Left colon (tissue), 2 donors: ENCODE results near the gene KIZ. TPM values are rescaled to one million over a fixed set of nuclear protein-coding genes. Genes with fewer than 3 reads are reported as not detected.

ENCODE experiments used
- ATAC-seq: fragments of 200-7000 bp; cut with Tn5 transposase; one replicate; pipeline ENCODE4 v1.9.1; 2020; ENCODE audit warnings: mild to moderate bottlenecking, moderate library complexity
- DNase-seq, 2 donors: peaks; one replicate each; pipeline ENCODE4 v3.0.0-alpha.2; 2020
- intact Hi-C, 2 donors: fragments of 100-400 bp; cut with DNase I in 1 of 2; cut with micrococcal nuclease in 1 of 2; formaldehyde crosslinking; loops; one replicate each; pipeline versions ENCODE4 v1.11.2 to v1.14.0; 2022; cut with DNase I, micrococcal nuclease
- long read RNA-seq: library from polyadenylated mRNA; unstranded; transcript quantifications from one replicate; pipeline ENCODE4 v2.0.0, GENCODE V29; 2021
- total RNA-seq, 2 donors: library from RNA; stranded (reverse); fragmentation: NEBNext Ultra II Directional; extraction: Animal tissue kit (Norgen Biotek cat#: 25700); gene quantifications; one replicate each; pipeline ENCODE4 v1.2.1, GENCODE V29; 2021
- donor health status: DM: no; HTN: no; CAD: no.
- donor health status: DM: yes; HTN: yes; CAD: no.

The KIZ gene
- total RNA-seq = 10 to 100 TPM; 10.0 to 23.4 TPM
- long read RNA-seq, partial matches to known transcripts = 1 of 4 reads
- long read RNA-seq, other reads (novel, unspliced or antisense) = 2 of 4 reads

DNA sequence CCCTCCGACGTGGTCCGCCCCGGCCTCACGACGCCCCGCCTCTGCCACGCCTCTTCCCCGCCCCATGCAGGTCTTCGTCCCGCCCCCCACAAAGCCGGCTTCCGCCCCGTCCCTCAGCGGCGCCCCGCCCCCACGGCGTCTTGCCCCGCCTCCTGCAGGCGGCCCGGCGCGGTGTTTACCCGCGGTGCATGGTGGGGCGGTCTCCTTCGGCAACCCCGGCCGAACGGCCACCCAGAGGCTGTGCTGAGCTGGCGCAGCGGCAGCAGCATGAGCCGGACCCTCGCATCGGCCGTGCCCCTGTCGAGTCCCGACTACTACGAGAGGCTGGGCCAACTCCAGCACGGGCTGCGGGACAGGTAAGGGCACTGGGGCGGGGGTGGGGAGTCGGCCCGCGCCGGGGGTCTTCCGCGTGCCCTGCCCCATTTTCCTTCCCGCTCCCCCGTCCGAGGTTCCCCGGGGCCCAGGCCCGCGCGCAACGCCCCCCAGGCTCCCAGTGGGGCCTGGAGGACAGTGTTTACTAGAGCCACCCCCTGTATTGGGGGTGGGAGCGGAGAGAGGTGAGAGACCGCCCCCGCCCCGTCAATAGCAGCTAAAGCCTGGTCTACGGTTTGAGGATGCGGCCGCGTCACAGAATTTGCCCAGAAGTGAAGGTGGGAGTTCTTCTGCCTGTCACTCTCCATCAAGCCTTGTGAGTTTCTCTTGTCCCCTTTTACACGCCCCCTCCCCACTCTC is at the start of gene KIZ:
Gene KIZ, plus strand, starts transcription at position 234 of the 732 bp plus-strand sequence. Its CDS starts 34 bp downstream, at position 268.
- intact Hi-C loops = no loop called here
- DNase-seq = peak; percentile 94 to 98
- peak; percentile 98 for ATAC-seq

DNA sequence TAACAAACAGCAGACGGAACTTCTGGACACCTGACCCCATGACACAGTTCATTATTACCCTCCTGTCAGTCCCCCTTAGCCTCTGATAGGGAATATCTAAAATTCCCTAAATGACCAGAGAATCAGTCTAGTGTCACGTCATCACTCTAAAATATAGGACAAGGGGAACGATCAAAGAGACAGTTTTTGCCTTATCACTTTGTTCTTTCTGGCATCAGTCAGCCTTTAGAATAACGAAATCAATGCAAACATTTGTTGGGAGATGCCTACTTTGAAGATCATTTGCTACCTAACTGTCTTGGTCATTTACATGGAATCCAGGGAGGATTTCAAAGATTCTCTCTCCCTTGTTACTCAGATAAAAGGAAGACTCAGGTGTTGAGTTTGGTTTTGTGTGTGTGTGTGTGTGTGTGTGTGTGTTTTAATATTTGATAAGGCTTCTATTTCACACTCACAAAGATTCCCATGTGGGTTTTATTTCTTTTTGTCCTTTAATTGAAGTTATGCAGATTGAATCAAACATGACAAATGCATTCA is 48.0 kb upstream of the KIZ start:
- intact Hi-C loops = no loop called here
- ATAC-seq (no peak), DNase-seq (no peak)

DNA sequence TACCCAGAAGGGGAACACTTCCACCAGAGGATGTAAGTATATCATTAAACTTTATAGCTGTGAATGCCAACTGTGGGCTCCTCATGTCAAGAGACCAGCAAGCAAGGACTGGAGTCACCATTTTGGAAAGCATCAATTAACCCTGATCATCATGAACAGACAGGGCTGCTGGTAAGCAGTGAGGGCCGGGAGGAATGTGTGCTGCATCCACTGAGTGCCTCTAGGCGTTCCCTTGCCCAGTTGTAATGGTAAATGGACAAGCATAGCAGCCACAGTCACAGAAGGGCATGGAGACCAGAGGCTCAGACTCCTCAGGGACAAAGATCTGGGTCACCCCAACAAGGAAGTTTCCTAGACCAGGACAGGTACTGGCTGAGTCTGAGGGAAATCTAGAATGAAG is 43.3 kb upstream of the KIZ start:
- ATAC-seq = no peak
- intact Hi-C loops = no loop called here
- no peak for DNase-seq

GRCh38 chr20:21083825-21084325 is 42.0 kb upstream of the KIZ start:
- no peak for DNase-seq
- intact Hi-C loops = no loop called here
- no peak for ATAC-seq

DNA sequence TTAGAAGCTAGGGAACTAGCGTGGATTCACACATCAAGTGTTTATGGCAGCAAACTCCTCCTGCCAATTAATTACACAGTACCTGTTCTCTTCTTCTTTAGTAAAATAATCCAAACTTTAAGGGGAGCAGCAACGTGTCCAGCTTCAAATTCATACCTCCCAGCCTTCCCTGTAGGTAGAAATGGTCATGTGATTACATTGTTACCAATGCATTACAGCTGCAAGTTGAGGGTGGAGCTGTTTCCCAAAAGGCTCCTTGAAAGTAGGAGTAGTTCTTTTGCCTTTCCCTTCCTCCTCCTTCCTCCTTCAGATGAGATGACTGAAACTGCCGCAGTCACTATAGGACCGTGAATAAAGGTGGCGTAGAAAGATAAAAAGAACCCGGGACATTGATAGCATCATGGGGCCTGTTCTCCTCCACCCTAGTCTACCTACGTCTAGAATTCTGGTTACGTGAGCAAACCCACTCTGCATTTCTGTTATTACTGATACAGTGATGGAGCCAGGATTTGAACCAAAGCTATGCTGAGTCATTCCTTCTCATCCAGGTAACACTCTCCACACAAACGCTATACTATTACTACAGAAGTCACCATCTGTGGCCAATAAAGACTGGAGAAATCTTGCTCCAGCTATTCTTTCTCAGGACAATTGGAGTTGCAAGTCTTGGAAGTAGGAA is 37.9 kb upstream of the KIZ start:
- DNase-seq (no peak), ATAC-seq (no peak)
- intact Hi-C loops = no loop called here

DNA sequence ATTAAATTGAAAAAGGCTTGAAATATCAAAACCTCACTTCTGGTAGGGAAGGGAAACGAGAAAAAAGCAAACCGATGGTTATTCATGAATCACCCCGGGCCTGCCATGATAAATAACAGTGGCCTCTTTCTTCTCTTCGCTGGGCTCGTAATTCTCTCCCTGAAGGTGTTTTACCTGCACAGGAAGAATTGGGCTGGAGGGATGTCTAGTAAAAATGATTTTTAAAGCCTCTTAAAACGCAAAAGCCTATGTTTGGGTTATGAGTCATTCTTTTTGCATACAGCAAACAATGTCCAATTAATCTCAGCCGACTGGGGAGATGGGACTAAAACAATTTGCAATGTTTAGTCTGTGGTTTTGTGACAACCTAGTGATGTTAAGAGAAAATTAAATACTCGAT is 36.5 kb upstream of the KIZ start:
- ATAC-seq (no peak), DNase-seq (no peak)
- intact Hi-C loops = no loop called here

DNA sequence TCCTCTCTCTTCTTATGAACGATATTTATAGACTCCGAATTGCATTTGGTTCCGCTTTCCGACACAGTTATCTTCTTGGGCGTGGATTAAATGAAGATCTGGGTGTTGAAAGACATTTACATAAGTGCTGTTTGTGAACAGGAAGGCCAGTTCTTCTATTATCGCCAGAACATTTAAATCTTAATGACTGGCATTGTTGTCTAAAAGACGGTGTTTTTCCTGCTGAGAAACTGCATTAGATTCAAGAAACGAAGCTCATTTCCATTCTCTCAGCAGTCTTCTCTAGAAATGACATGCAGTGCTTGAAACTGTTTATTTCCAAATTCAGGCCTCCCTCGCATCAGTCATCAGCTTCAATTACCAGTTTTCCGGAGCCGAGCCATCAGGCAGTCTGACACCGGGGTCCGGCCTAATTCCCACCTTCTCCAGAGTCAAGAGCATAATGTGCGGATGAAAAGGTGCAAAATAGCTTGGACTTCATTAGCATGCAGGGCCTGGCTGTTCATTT is 35.7 kb upstream of the KIZ start:
- ATAC-seq = no peak
- DNase-seq = no peak
- intact Hi-C loops = no loop called here

- intact Hi-C loops = no loop called here
- DNase-seq (no peak), ATAC-seq (no peak)
Measured at GRCh38 chr20:21090721-21091120, 35.2 kb upstream of the KIZ start.

- intact Hi-C loops = no loop called here
- DNase-seq (no peak), ATAC-seq (no peak)
Measured at GRCh38 chr20:21092806-21093205, 33.1 kb upstream of the KIZ start.

DNA sequence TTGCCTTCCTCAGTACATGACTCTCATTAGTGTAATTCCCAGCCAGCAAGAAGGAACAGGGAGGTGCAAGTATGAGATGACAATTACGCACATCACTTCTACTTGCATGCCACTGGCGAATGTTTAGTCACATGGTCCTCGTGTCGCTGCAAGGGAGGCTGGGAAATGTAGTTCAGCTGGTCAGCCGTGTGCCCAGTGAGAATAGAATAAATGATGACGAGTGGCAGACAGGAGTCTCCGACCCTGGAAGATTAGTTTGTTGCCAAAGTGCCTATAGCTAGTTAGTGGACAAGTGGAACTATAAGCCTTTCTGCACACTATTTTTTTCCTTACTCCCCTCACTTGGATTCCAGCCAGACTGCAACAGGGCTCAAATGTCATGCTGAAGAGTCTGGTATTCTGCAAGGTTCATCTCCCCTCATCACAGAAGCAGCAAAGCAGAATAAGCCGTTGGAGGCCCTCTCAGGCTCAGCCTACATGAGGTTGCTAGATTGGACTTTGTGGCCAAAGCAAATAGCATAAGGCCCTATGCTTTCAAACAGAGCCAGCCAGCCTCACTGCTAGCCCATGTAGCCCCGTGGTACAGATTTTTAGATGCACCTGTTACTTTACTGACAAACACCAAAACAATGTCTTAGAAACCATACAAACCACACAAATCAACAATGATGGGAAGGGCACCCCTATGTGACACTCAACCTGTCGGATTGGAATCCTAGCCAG is 29.4 kb upstream of the KIZ start:
- intact Hi-C loops = no loop called here
- ATAC-seq = peak; percentile 43
- peak in 1 of 2 donors; percentile 11 for DNase-seq

- DNase-seq (peak; percentile 35 to 59), ATAC-seq (peak; percentile 62)
- intact Hi-C loops = no loop called here
Measured at GRCh38 chr20:21099751-21100577, 25.9 kb upstream of the KIZ start.

DNA sequence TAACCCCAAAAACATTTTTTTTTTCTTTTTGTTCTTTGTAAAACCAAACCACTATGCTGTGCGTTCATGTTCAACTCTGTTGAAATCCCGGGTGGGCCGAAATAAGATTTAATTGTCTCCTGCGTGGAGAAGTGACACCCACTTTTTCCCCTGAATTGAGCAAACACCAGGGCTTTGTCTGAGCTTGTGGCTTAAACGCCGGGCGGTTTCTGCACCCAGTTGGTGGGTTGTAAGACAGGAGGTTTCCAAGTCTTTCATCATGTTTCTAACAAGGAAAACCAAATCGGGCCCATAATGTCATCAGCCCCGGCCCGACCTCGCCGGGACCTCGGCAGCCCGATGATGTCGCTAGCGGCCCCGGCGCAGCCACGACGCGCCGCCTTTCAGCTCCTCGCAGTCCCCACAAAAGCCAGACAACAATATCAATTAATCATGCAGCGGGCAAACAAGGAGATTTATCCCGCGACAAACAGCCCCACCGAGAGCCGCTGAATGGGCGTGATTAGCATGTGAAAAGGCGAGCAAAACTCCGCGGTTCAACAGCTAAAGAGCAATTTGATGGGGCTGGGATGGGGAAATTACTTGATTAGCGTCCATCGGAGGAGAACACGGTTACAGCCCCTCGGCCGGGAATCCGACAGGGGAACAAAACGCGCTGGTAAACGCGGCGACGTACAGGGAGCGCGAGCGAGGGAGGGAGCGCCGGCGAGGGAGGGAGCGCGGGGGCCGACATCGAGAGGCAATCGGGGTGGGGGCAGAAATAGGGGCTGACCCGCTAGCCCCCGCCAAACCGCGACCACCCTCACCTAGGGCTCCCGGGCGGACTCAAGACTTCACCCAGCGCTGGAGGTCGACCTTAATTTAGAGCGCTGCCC is 25.1 kb upstream of the KIZ start:
- DNase-seq (peak in 1 of 2 donors; percentile 14), ATAC-seq (no peak)
- intact Hi-C loops = no loop called here

DNA sequence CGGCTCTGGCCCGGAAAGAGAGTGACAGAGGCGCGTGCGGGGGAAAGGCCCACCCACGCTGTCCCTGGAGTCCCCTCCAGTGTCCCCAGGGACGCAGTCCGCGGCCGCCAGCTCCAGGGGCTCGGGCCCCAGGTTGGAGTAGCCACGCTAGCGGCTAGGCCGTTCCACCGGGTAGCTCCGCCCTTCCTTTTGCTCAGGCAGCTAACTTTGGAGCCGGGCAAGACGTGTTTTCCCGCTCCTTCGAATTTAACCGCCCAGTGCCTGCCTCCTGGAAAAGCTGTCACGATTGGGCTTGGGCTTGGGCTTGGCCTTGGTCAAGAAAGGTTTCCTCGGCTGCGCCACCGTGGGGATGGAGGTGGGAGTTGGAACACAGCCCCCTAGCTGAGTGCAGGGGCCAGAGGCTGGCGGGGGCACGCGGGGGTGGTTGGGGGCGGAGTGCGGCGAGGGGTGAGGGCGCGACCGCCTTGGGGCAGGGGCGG is 24.4 kb upstream of the KIZ start:
- intact Hi-C loops = no loop called here
- DNase-seq = no peak
- ATAC-seq = peak; percentile 41

DNA sequence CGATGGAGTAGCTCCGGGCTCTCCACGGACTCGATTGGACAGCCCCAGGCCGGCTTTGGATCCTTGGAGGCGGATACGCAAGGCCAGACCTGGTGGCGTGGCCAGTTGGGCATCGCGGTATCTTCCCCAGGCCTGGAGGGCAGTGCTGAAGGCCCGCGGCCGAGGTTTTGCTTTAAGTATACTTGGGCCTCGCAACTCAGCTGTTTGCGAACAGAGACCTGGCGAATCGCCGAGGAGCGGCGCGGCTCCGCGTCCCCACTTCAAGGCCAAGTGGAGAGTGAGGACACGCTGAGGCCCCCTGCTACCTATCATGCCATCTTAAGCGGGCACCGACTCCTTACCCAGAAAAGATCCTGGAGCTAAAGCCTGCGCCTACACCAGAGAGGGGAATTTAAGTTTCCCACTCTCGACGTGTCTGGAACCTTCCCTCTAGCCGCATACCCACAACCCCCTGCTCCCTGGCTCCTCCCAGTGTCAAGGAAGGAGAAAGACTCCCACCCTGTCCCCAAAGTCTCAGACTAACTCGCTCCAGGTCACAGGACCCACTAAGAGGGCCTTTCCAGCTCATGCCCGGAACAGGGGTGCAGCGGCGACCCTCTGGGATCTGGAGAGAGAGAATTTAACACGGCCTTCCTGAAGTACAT is 23.8 kb upstream of the KIZ start:
- DNase-seq = peak in 1 of 2 donors; percentile 20

GRCh38 chr20:21102603-21103311 is 23.1 kb upstream of the KIZ start:
- intact Hi-C loops = no loop called here
- ATAC-seq = peak; percentile 81
- DNase-seq = peak; percentile 39 to 56

More for the DNA sequence above, 23.8 kb upstream of the KIZ start:
- peak; percentile 48 for ATAC-seq
- intact Hi-C loops = no loop called here
